Stimulated activated CD8-positive, alpha-beta memory T cell treated with anti-CD3 and anti-CD28 coated beads, Interleukin-15, amount 100 ng/mL, for 1 hour (primary cell): ENCODE data around the gene HLA-DMA.
"Not testable (repeated sequence)": the region's sequence is repeated elsewhere in the genome, so short reads cannot be mapped to it uniquely, and the experiment has no call there.

Experiments
- DNase-seq: peaks from one replicate; pipeline ENCODE4 v3.0.0-alpha.2; 2020; ENCODE audit warnings: low read depth

Gene HLA-DMA

DNA sequence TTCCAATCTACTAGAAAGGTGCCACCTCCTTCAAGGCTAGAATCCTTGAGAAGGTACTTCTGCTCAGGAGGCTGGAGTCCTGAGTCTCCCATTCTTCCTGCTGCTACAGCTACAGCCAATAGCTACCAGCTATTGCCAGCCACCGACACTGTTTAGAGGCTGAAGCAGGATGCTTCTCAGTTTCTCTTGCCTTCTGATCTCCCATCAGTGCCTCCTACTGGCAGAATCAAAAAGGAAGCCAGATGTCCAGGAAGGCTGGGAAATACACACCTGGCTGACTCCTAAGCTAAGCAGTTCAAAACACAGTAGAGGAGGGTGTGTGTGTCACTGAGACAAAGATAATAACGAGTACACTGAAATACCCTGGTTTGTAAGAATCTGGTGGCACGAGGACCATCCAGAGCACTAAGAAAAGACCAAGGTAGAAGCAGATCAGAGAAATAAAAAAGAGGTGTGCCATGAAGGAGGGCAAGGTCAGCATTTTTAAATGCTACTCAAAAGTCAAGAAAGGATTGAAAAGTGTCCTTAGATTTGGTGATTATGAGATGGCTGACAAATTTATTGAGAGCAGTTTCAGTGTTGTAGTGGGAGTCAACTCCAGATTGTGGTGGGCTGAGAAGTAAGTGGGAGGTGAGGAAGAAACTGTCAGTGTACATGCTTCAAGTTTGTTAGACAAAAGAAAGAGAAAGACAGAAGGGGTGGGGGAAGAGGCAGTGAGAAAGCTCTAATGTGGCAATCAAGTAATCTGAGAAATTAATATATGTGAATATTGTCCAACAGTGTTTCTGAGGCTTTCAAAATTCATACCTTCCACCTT, 2.3 kb upstream of the HLA-DMA start:
- DNase-seq, result no peak

DNA sequence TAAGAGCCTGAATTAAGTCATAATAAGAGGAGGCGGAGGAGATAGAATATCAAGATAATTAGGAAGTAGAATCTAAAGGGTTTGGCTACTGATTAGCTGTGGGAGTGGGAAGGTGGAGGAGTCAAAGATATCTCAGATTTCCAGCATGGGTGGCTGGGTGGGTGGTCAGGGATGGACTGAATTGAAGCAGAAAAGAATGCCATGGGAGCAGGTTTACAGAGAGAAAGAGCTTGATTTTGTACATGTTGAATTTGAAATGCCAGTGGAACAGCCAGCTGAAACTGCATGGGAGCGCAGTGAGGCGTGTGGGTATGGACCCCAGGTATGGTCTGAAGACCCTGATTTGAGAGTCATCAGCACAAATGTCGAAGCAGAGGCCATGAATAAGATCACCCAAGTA, 1.4 kb upstream of the HLA-DMA start:
- no peak for DNase-seq

DNA sequence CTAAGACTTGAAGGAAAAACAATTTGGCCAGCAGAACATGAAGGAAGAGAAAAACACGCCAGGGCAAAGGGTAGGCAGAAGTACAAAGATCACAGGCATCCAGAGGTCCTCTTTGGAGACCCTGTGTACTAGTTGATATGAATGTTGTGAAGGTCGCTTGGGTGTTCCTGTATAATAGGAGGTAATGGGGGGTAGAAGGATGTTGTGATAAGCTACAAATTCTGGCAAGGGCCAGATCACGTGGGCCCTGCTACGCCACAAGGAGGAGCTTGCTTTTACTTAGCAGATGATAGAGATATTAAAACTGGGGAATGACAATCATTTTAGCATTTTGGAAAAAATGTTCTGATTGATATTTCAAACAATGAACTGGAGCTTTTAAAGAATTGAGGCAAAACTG, 878 bp upstream of the HLA-DMA start:
- DNase-seq, result no peak

- DNase-seq, result no peak
Observed at GRCh38 chr6:32950449-32950848, 2.4 kb downstream of the HLA-DMA start.

DNA sequence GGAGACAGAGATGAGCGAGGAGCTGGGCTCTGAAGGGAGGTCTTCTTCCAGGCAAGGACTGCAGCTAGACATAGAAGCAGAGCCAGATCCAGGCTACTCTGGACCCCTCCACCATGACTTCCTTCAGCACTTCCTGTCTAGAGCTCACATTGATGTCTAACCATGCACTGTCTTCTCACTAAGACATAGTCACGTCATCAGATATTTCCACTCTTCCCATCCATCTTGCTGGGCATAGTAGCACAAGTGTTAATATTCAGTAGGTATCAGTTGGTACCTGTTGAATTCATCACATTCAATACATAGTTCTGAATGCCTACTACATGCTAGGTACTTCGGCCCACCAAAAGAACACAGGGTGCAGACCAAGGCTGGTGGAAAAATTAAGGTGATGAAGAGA, 2.9 kb downstream of the HLA-DMA start:
- no peak for DNase-seq

DNA sequence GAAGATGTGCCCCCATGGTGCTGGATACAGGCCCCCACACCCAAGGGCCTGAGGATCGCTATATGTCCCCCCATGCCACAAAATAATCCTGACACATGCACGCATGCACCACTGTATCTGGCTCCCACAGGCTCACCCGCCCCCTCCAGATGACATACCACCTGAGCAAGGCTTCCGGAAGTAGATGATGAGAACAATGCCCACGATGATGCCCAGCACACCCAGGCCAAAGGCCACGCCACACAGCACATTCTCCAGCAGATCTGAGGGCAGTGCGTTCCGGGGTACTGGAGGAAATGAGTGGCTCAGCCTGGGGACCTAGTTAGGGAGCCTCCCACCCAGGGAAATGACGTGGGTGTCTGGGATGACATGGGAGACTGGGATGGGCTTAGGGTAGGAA, 3.8 kb downstream of the HLA-DMA start:
- no peak for DNase-seq

GRCh38 chr6:32947552-32948465, 5.1 kb downstream of the HLA-DMA start:
- DNase-seq, result no peak

- no peak for DNase-seq
Observed at GRCh38 chr6:32946893-32947292, 6.0 kb downstream of the HLA-DMA start.

DNA sequence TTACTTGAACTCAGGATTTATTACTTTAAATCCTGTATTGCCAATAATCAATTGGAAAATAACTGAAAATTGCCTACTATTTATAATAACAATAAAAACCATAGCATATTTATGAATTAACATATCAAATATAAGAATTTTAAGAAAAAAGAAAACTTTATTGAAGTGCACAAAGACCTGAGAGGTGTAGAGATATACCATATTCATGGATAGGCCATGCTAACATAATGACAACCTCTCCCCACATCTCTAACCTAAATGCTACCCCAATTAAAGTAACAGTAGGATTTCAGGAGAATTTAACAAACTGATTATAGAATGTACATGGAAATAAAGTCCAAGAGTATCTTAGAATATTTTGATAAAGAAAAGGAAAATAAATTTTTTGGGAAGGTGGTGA, 6.9 kb downstream of the HLA-DMA start:
- DNase-seq, result no peak

DNA sequence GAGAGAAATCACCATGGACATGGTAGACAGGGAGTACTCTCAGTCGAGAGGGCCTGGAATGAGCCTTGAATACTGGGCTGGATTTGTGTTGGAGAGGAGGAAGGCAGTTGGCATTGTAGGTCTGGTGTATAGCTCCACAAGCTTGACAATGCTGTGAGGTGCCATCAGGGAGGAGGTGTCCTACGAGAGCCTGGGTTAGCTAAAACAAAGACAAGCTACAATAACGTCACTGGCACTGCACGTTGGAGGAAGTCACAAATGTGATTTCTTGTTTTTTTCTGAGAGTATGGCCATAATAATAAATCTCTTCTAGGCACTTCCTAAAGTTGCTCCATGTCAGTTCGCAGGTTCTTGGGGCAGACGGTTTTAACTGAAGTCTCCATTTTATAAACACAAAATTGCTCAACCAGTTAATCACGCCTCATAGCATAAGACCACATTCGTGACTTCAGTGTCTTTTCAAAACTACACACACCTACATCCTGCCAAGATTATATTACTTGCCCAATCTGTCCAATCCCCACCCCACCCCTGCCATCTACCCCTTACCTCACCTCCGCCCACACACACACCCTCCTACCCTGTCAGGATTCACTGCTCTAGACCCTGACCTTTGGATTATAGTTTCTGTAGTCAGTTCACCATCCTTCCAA, 7.7 kb downstream of the HLA-DMA start:
- DNase-seq, result no peak

DNA sequence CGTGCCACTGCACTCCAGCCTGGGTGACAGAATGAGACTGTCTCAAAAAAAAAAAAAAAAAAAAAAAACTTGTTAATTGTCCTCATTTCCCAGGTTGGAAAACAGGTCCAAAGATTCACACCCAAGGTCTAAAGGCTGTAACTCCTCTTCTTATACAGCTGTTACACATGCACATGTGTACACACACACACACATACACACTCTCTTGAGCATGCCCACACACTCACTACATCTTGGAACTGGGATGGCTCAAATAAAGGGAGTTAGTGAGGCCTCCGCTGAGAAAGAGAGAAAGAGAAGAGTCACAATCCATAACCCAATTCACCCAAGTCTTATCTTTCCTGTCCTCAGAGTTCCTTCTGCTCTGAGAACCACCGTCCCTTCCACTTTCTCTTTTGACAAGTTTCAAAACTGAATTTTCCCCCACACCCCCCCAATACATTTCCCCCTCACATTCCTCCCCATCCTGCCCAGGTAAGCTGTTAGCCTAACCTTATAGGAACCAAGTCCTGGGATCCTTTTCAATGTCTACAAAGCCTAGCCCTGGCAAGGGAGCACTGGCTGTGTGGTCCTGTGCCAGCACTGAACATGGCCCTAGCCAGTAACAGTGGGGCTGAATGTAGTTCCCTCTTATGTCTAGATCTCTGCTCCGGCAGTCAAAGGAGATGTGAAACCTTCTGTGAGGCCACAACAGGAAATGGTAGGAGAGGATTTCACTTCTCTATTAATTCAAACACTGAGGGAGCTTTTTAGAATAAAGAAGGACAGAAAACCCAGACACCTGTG, 8.8 kb downstream of the HLA-DMA start:
- DNase-seq, result no peak

- DNase-seq, result not testable (repeated sequence)
Observed at GRCh38 chr6:32942555-32943123, 10.3 kb downstream of the HLA-DMA start.

GRCh38 chr6:32941214-32941768, 11.6 kb downstream of the HLA-DMA start:
- DNase-seq, result no peak

- DNase-seq, result no peak
Observed at GRCh38 chr6:32940656-32941213, 12.2 kb downstream of the HLA-DMA start, which contains the start of gene HLA-DMB. TSS of gene HLA-DMB (minus strand) at chr6:32941028. CDS start at chr6:32940807, 221 bp downstream.

GRCh38 chr6:32938494-32938893, 14.4 kb downstream of the HLA-DMA start:
- DNase-seq, result no peak

DNA sequence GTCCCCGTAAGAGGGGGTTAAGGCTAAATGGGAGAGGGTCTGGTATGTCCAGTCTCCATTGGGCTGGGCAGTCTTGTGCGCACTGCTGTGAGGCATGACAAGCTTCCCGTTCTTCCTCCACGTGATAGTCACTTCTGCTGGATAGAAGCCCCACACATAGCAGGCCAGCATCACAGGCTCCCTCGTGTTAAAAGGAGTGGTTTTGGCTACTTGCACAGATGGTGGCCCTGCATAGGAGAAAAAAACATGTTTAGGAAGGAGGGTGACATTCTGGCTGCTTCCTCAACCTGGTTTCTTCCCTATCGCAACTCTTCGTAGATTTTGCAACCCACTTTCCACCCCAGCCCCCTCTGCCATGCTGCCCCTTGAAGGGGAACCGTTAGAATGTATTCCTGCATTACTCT, 15.7 kb downstream of the HLA-DMA start:
- no peak for DNase-seq

GRCh38 chr6:32936239-32937152, 16.4 kb downstream of the HLA-DMA start:
- DNase-seq, result no peak

- DNase-seq, result no peak
Observed at GRCh38 chr6:32935551-32936238, 17.2 kb downstream of the HLA-DMA start.

- peak; percentile 70 for DNase-seq
Observed at GRCh38 chr6:32933661-32934085, 19.2 kb downstream of the HLA-DMA start.
